Activated CD4-positive, alpha-beta T cell treated with anti-CD3 and anti-CD28 coated beads for 36 hours (primary cell): ENCODE data around the gene ZSCAN20. TPM values are rescaled to one million over a fixed set of nuclear protein-coding genes. Genes with fewer than 3 reads are reported as not detected.

Experiments
- ATAC-seq: fragments of 200-7000 bp; cut with Tn5 transposase; one replicate; pipeline ENCODE4 v1.10.0; 2021; ENCODE audit warnings: mild to moderate bottlenecking, moderate library complexity
- CTCF ChIA-PET: fragments of 350-600 bp; sonication (Branson Sonifier 250); formaldehyde crosslinking; loops from one replicate; lab custom pipeline; 2021; ENCODE audit warnings: antibody characterized with exemption; lab: Charles Lee
- POLR2A ChIA-PET: fragments of 350-600 bp; sonication (Branson Sonifier 250); formaldehyde crosslinking; loops from one replicate; lab custom pipeline; 2021; ENCODE audit warnings: antibody characterized with exemption, inconsistent platforms; lab: Charles Lee
- DNase-seq: peaks from one replicate; pipeline ENCODE4 v3.0.0-alpha.2; 2020
- H3K27ac Mint-ChIP-seq: one replicate; pipeline ENCODE4 v1.8.0; 2021; ENCODE audit warnings: mixed read lengths
- H3K27me3 Mint-ChIP-seq: one replicate; pipeline ENCODE4 v1.8.0; 2021; ENCODE audit warnings: mixed read lengths
- H3K36me3 Mint-ChIP-seq: one replicate; pipeline ENCODE4 v1.8.0; 2021; ENCODE audit warnings: low read depth, mixed read lengths
- H3K4me1 Mint-ChIP-seq: one replicate; pipeline ENCODE4 v1.8.0; 2021; ENCODE audit warnings: mixed read lengths
- H3K4me3 Mint-ChIP-seq: one replicate; pipeline ENCODE4 v1.8.0; 2021; ENCODE audit warnings: mild to moderate bottlenecking, moderate library complexity, mixed read lengths
- H3K9me3 Mint-ChIP-seq: one replicate; pipeline ENCODE4 v1.8.0; 2021; ENCODE audit warnings: low read depth, mixed read lengths
- intact Hi-C, 2 experiments: fragments of 100-400 bp; cut with DNase I in 1 of 2; cut with micrococcal nuclease in 1 of 2; formaldehyde crosslinking; loops; one replicate each; pipeline versions ENCODE4 v1.14.2 to v1.15.1; 2022 to 2024; cut with DNase I, micrococcal nuclease
- total RNA-seq, 2 experiments: library from RNA; stranded (reverse); gene quantifications; one replicate each; pipeline ENCODE4 v1.2.3, GENCODE V29; 2021

ZSCAN20 gene
- total RNA-seq, 2 experiments from 2014 or later: 3.4 to 5.4 TPM

DNA sequence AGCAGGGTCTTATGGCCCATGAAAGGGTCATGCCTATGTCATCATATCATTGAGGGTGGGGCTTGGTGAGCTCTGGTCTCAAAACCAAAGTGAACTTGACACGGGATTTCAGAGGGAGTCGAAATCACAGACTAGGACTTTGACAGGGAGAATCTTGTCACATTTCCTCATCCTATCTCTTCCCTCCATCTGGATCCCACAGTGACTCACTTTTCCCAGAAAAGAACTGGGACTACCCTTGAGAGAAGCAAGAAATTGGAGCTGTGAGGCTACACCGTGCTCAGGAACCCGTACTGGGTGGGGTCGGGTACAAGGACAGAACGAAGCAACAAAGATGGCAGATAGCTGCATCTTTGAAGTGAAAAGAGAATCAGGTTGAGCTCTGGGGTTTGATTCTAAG lies 69.5 kb downstream of the ZSCAN20 start:
- Mint-ChIP-seq H3K4me1 (peaks cover 7% of the 10 kb centered on the region), H3K4me3 (no peak overlapping the region), H3K27me3 (peaks cover 6% of the 10 kb centered on the region), H3K9me3 (no peaks in the 10 kb centered on the region), H3K36me3 (no peaks in the 10 kb centered on the region), H3K27ac (no peak overlapping the region)
- intact Hi-C loops: no loop called here
- CTCF ChIA-PET: interaction anchor here (0.5 kb wide), 1 partner anchor 970 kb away, joined by 5 read pairs; no protein-coding TSS in a partner anchor
- no peak for DNase-seq
- POLR2A ChIA-PET: no interaction called here
- ATAC-seq: no peak

Other genes with a start within 250 kb of the ZSCAN20 start
- 10 to 100 TPM; 10.2 to 11.7 TPM for gene ZNF362, start 216.2 kb upstream of the ZSCAN20 start, total RNA-seq
- gene A3GALT2, start 151.5 kb upstream of the ZSCAN20 start, total RNA-seq: not detected
- gene PHC2, start 41.5 kb upstream of the ZSCAN20 start, total RNA-seq: 10 to 100 TPM; 23.8 to 28.4 TPM